A549 (cell line): Measurements from ENCODE around the gene CLCN7. TPM values are rescaled to one million over a fixed set of nuclear protein-coding genes. Genes with fewer than 3 reads are reported as not detected.

Source experiments
- ATAC-seq, 2 experiments: fragments of 200-7000 bp in 1 of 2; fragments of >200 bp in 1 of 2; cut with Nextera tagmentation in 1 of 2; cut with Tn5 transposase in 1 of 2; 3 replicates each; pipeline versions ENCODE4 v1.8.0 to v1.9.1; 2018 to 2020; ENCODE audit warnings: mild to moderate bottlenecking in 1 of 2, moderate library complexity in 1 of 2
- CTCF ChIA-PET: fragments of 300-600 bp; sonication (Branson Sonifier 250); formaldehyde crosslinking; extraction: SDS; loops from one replicate; lab custom pipeline; 2021; ENCODE audit warnings: antibody characterized with exemption, inconsistent platforms; lab: Yijun Ruan, JAX
- POLR2A ChIA-PET: fragments of 350-600 bp; formaldehyde crosslinking; extraction: SDS; loops from one replicate; lab custom pipeline; 2021; ENCODE audit warnings: antibody characterized with exemption, inconsistent platforms; lab: Yijun Ruan, JAX
- DNase-seq, 2 experiments: peaks; one replicate each; pipeline versions ENCODE4 v3.0.0 to v3.0.0-alpha.2; 2011 to 2016; ENCODE audit warnings: low read depth in 1 of 2, low spot score in 1 of 2
- FAIRE-seq: peaks from 2 replicates; lab custom pipeline; 2011; peaks lifted over from hg19 to GRCh38; lab: Jason Lieb, UNC
- H3K27ac ChIP-seq, 2 experiments: fragments of >200 bp; sonication (Bioruptor Twin); formaldehyde crosslinking; 3 replicates each; pipeline ENCODE4 v1.5.1; 2016 to 2017
- H3K4me1 ChIP-seq: fragments of >200 bp; sonication (Bioruptor Twin); formaldehyde crosslinking; 3 replicates; pipeline ENCODE4 v1.6.1; 2016
- H3K4me2 ChIP-seq: fragments of >200 bp; sonication (Bioruptor Twin); formaldehyde crosslinking; 3 replicates; pipeline ENCODE4 v1.6.1; 2016
- H3K4me3 ChIP-seq: fragments of >200 bp; sonication (Bioruptor Twin); formaldehyde crosslinking; 3 replicates; pipeline ENCODE4 v1.5.1; 2016
- H3K9me3 ChIP-seq: fragments of >200 bp; sonication (Bioruptor Twin); formaldehyde crosslinking; 3 replicates; pipeline ENCODE4 v1.6.1; 2016
- ATOH8 ChIP-seq: fragments of 250-450 bp; sonication (Bioruptor Pico); IDR thresholded peaks from 2 replicates; pipeline ENCODE4 v1.5.0; 2020; ENCODE audit warnings: low read depth, mild to moderate bottlenecking, moderate library complexity
- CHD2 ChIP-seq: fragments of 150-350 bp; IDR thresholded peaks from 2 replicates; pipeline ENCODE4 v1.6.1; 2014; ENCODE audit warnings: low read length; ENCODE audit not compliant: partially characterized antibody
- EHMT2 ChIP-seq: fragments of 200-600 bp; sonication (generic); IDR thresholded peaks from 2 replicates; pipeline ENCODE4 v1.6.1; 2016; ENCODE audit warnings: antibody characterized with exemption, low read depth, mild to moderate bottlenecking, moderate library complexity
- EP300 ChIP-seq, 2 experiments: fragments of >200 bp; sonication (Bioruptor Twin); formaldehyde crosslinking; IDR thresholded peaks; 2 replicates in 1 of 2; 3 replicates in 1 of 2; pipeline ENCODE4 v1.6.1; 2016 to 2017
- ESRRA ChIP-seq: fragments of 150-350 bp; IDR thresholded peaks from 2 replicates; pipeline ENCODE4 v1.6.1; 2014; ENCODE audit warnings: mild to moderate bottlenecking, low read length, borderline replicate concordance
- GATA3 ChIP-seq: IDR thresholded peaks from 2 replicates; pipeline ENCODE4 v1.6.1; 2012; ENCODE audit warnings: borderline replicate concordance
- HES2 ChIP-seq: fragments of >200 bp; sonication (Bioruptor Twin); formaldehyde crosslinking; IDR thresholded peaks from 2 replicates; pipeline ENCODE4 v1.6.1; 2016
- HEYL ChIP-seq: fragments of 250-450 bp; sonication (Bioruptor Pico); IDR thresholded peaks from 2 replicates; pipeline ENCODE4 v1.8.0; 2021; ENCODE audit warnings: mild to moderate bottlenecking, moderate library complexity
- NPAS2 ChIP-seq: fragments of 250-450 bp; sonication (Bioruptor Pico); IDR thresholded peaks from 2 replicates; pipeline ENCODE4 v1.8.0; 2022; ENCODE audit warnings: mild to moderate bottlenecking, moderate library complexity, borderline replicate concordance
- NR3C1 ChIP-seq: fragments of >200 bp; sonication (Bioruptor Twin); formaldehyde crosslinking; IDR thresholded peaks from 3 replicates; pipeline ENCODE4 v1.6.1; 2017
- RNF2 ChIP-seq: fragments of 200-600 bp; sonication (generic); IDR thresholded peaks from 2 replicates; pipeline ENCODE4 v1.6.1; 2016; ENCODE audit warnings: low read depth, mild to moderate bottlenecking, antibody characterized with exemption, moderate library complexity, borderline replicate concordance
- SMC3 ChIP-seq: fragments of >200 bp; sonication (Bioruptor Twin); formaldehyde crosslinking; IDR thresholded peaks from 3 replicates; pipeline ENCODE4 v1.6.1; 2018; ENCODE audit warnings: inconsistent platforms
- TFCP2L1 ChIP-seq: fragments of 250-450 bp; sonication (Bioruptor Pico); IDR thresholded peaks from 2 replicates; pipeline ENCODE4 v1.5.0; 2021; ENCODE audit warnings: mild to moderate bottlenecking
- TP53 ChIP-seq: fragments of 250-450 bp; sonication (Bioruptor Pico); IDR thresholded peaks from 2 replicates; pipeline ENCODE4 v1.5.0; 2021; ENCODE audit warnings: mild to moderate bottlenecking, moderate library complexity
- USF2 ChIP-seq: fragments of 450-650 bp; IDR thresholded peaks from 2 replicates; pipeline ENCODE4 v1.6.1; 2014; ENCODE audit warnings: antibody characterized with exemption
- ZSCAN20 ChIP-seq: fragments of 250-450 bp; sonication (Bioruptor Pico); IDR thresholded peaks from 2 replicates; pipeline ENCODE4 v1.8.0; 2022; ENCODE audit warnings: mild to moderate bottlenecking, moderate library complexity
- WGBS: methylation state at CpG from one replicate; pipeline ENCODE4 v1.1.6; 2017; ENCODE audit errors: missing lambda C conversion rate; 5-methylcytosine and 5-hydroxymethylcytosine counted together
- polyA plus RNA-seq, 4 experiments: library from polyadenylated mRNA; depleted of rRNA in 3 of 4; stranded (reverse); fragments of >200 nt; fragmentation: RNase III in 1 of 4; extraction: RNeasy Plus Mini Kit Qiagen cat#74134 plus additional on column Dnase treatment in 1 of 4; gene quantifications; 2 replicates in 3 of 4; 3 replicates in 1 of 4; pipeline ENCODE4 v1.2.3, GENCODE V29; 2011 to 2017
- TF ChIP-seq, protein P1 (sequence below): IDR thresholded peaks from 2 replicates; pipeline ENCODE4 v1.6.1; 2012; ENCODE audit warnings: low read depth, borderline replicate concordance
- TF ChIP-seq, protein P2 (sequence below): IDR thresholded peaks from 2 replicates; pipeline ENCODE4 v1.6.1; 2012
- TF ChIP-seq, protein P3 (sequence below): fragments of >200 bp; sonication (Bioruptor Twin); formaldehyde crosslinking; IDR thresholded peaks from 3 replicates; pipeline ENCODE4 v1.5.1; 2016

CLCN7 gene
- polyA plus RNA-seq, 2 of the 4 experiments (the other 2 are of a cell fraction), result 17.2 to 69.7 TPM

GRCh38 chr16:1464196-1464893 is 10.5 kb downstream of the CLCN7 start:
- CTCF ChIA-PET, result interaction anchor here (0.6 to 1.8 kb wide), 2 partner anchors 13 to 600 kb away, joined by 4 read pairs; no protein-coding TSS in a partner anchor
- ATAC-seq (no peak), FAIRE-seq (no peak), DNase-seq (no peak)
- H3K4me3 ChIP-seq, result no peak overlapping the region
- 92% methylated on average over 37 of the region's 41 CpGs for WGBS
- no peak overlapping the region for H3K27ac ChIP-seq
- no peak overlapping the region for H3K4me2 ChIP-seq
- POLR2A ChIA-PET, result interaction anchor here (0.8 kb wide), 1 partner anchor 44 kb away, joined by 3 read pairs; the partner anchor contains the start of gene UQCC4
- no peaks in the 10 kb centered on the region for H3K4me1 ChIP-seq
- no peaks in the 10 kb centered on the region for H3K9me3 ChIP-seq
- TF ChIP-seq ZSCAN20, result no peak
- TF ChIP-seq RNF2, result no peak
- TF ChIP-seq HEYL (CRISPR knock-in tag), result no peak
- TF ChIP-seq, protein P1, sequence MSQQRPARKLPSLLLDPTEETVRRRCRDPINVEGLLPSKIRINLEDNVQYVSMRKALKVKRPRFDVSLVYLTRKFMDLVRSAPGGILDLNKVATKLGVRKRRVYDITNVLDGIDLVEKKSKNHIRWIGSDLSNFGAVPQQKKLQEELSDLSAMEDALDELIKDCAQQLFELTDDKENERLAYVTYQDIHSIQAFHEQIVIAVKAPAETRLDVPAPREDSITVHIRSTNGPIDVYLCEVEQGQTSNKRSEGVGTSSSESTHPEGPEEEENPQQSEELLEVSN, result no peak
- no peak for TF ChIP-seq GATA3
- TF ChIP-seq HES2, result no peak

DNA sequence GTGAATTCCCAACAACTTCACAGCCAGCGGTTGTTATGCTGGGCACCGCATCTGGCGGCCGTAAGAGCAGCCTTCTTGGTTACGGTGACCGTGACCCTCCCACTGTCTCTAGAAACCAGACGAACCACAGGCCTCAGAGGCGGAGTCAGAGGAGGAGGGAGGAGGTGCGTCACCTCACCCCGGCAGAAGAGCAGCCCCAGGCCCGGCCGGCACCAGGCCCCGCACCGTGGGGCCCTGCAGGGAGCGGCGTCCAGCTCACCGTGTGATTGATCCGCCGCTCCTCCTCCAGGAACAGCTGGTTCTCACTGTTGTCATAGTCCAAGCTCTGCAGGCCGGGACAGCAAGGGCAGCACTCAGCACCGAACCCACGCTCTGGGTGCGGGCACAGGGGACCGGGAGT is 13.7 kb downstream of the CLCN7 start:
- Histone ChIP-seq H3K27ac (no peak overlapping the region), H3K9me3 (no peaks in the 10 kb centered on the region), H3K4me1 (no peaks in the 10 kb centered on the region), H3K4me2 (no peak overlapping the region)
- WGBS, result 92% methylated on average over 22 of the region's 24 CpGs
- no peak for FAIRE-seq
- ATAC-seq, result no peak
- ChIA-PET POLR2A (no interaction called here), CTCF (interaction anchor here (0.9 kb wide), 1 partner anchor 262 kb away, joined by 3 read pairs; no protein-coding TSS in a partner anchor)
- TF ChIP-seq TP53 (CRISPR knock-in tag) (no peak), EP300 (IDR thresholded peaks at IDR 0.05) (no peak), NR3C1 (no peak), SMC3 (no peak), EHMT2 (no peak), CHD2 (no peak), ATOH8 (no peak), ESRRA (no peak), NPAS2 (no peak)
- TF ChIP-seq, protein P2, sequence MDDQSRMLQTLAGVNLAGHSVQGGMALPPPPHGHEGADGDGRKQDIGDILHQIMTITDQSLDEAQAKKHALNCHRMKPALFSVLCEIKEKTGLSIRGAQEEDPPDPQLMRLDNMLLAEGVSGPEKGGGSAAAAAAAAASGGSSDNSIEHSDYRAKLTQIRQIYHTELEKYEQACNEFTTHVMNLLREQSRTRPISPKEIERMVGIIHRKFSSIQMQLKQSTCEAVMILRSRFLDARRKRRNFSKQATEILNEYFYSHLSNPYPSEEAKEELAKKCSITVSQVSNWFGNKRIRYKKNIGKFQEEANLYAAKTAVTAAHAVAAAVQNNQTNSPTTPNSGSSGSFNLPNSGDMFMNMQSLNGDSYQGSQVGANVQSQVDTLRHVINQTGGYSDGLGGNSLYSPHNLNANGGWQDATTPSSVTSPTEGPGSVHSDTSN, result no peak
- TF ChIP-seq, protein P3, sequence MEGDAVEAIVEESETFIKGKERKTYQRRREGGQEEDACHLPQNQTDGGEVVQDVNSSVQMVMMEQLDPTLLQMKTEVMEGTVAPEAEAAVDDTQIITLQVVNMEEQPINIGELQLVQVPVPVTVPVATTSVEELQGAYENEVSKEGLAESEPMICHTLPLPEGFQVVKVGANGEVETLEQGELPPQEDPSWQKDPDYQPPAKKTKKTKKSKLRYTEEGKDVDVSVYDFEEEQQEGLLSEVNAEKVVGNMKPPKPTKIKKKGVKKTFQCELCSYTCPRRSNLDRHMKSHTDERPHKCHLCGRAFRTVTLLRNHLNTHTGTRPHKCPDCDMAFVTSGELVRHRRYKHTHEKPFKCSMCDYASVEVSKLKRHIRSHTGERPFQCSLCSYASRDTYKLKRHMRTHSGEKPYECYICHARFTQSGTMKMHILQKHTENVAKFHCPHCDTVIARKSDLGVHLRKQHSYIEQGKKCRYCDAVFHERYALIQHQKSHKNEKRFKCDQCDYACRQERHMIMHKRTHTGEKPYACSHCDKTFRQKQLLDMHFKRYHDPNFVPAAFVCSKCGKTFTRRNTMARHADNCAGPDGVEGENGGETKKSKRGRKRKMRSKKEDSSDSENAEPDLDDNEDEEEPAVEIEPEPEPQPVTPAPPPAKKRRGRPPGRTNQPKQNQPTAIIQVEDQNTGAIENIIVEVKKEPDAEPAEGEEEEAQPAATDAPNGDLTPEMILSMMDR, result no peak
- TF ChIP-seq, all 56 proteins: peak for 0
- DNase-seq, result no peak
- H3K4me3 ChIP-seq, result no peak overlapping the region

DNA sequence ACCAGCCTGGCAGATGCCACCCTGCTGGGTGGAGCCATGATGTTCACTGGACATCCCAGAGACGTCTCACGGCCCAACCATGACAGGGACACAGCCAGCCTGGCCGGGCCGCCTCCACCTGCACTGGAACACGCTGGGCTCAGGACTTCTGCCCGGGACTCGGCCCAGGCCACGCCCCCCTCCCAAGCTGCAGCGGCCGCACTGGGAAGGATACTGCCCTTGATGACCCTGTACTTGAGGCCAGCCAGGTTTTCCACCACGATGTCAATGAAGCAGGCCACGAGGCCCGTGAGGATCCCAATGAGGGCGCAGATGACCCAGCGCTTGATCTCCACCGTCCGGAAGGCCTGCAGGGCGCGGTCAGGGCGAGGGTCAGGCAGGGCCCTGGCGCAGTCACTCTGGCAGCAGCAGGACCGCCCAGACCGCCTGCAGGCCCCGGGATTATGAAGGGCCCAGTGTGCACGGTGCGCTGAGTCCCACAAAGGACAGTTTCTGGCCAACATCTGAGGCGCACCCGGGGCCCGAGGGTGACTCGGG is 14.2 kb downstream of the CLCN7 start:
- H3K4me1 ChIP-seq, result no peaks in the 10 kb centered on the region
- H3K27ac ChIP-seq, result no peak overlapping the region
- TF ChIP-seq TP53 (CRISPR knock-in tag) (no peak), TFCP2L1 (CRISPR knock-in tag) (no peak), RNF2 (no peak), USF2 (no peak), GATA3 (no peak), EP300 (IDR thresholded peaks at IDR 0.05) (no peak)
- no peak overlapping the region for H3K4me3 ChIP-seq
- no peak for ATAC-seq
- no peak overlapping the region for H3K4me2 ChIP-seq
- 88% methylated on average over 13 of the region's 30 CpGs for WGBS
- no peak for DNase-seq
- ChIA-PET CTCF (no interaction called here), POLR2A (no interaction called here)
- H3K9me3 ChIP-seq, result no peaks in the 10 kb centered on the region
- no peak for FAIRE-seq
